GM12872 (cell line): ENCODE data around the gene ENG.

Experiments
- CTCF ChIP-seq: IDR thresholded peaks from 3 replicates; pipeline ENCODE4 v1.5.1; 2011; ENCODE audit warnings: low read depth, mild to moderate bottlenecking, low read length, moderate library complexity; ENCODE audit not compliant: insufficient read depth

ENG gene

GRCh38 chr9:127767410-127767809, 87.0 kb downstream of the ENG start:
- TF ChIP-seq CTCF: no peak

- no peak for TF ChIP-seq CTCF
Measured at GRCh38 chr9:127765418-127765817, 89.0 kb downstream of the ENG start.
